Lower leg skin (tissue), 4 donors: ENCODE data around the gene SOX2. TPM values are rescaled to one million over a fixed set of nuclear protein-coding genes. Genes with fewer than 3 reads are reported as not detected.

Source experiments
- DNase-seq, 2 donors: peaks; one replicate each; pipeline ENCODE4 v3.0.0-alpha.2; 2019; ENCODE audit warnings: low spot score in 2 of 2
- H3K4me3 ChIP-seq: fragments of 200-600 bp; sonication (generic); 2 replicates; pipeline ENCODE4 v1.5.1; 2017; ENCODE audit warnings: mild to moderate bottlenecking, low read depth; ENCODE audit not compliant: poor library complexity, severe bottlenecking
- CTCF ChIP-seq, 3 donors: fragments of 450-650 bp; IDR thresholded peaks; one replicate each; pipeline ENCODE4 v1.5.1; 2016; ENCODE audit warnings: antibody characterized with exemption in 3 of 3, mild to moderate bottlenecking in 3 of 3, moderate library complexity in 2 of 3
- POLR2A ChIP-seq, 2 donors: fragments of 450-650 bp; IDR thresholded peaks; one replicate each; pipeline ENCODE4 v1.6.1; 2016 to 2017; ENCODE audit warnings: antibody characterized with exemption in 2 of 2, mild to moderate bottlenecking in 1 of 2, moderate library complexity in 1 of 2
- WGBS, 2 donors: methylation state at CpG; one replicate each; pipeline ENCODE4 v1.1.5; 2018; 5-methylcytosine and 5-hydroxymethylcytosine counted together
- intact Hi-C: fragments of 100-400 bp; cut with DNase I; formaldehyde crosslinking; loops from one replicate; pipeline ENCODE4 v1.15.0; 2023; ENCODE audit warnings: low total_unique reads
- total RNA-seq, 4 donors: library from RNA; depleted of rRNA; stranded (reverse); fragments of >200 nt; gene quantifications; one replicate each; pipeline ENCODE4 v1.1.0, GENCODE V29; 2016

Gene SOX2
- total RNA-seq, 4 donors from 2014 or later = 0.20 to 3.3 (median 1.1) TPM

DNA sequence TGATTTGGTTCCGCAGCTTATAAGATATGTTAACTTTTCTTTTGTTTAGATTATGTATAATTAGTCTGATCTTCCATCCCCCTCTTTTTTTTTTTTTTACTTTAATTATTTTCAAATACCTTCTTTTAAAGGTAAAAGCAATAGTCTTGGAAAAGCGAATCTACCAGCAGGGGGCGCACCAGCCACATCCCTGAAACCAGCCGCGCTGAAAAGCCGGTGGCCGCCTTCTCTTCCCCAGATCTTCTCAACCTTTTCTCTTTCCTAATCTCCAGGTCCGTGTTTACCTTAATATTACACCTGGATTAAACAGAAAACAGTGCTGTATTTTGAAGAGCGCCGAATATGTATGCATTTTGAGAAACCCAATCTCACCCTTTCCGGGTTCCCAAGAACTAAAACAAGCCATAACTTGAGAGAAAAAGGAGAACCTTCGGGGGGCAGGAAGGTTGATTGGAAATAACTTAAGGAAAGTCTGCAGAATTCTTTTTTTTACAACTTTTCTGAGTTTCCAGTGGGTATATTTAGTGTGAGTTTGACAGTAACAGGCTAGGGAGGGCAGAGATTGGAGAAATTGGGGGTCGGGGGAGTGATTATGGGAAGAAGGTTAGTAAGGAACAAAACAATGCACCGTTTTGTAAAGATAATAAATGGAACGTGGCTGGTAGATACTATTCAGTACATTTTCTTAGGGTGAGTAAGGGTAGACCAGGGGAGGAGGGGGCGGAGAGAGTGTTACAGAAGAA, 2.0 kb upstream of the SOX2 start:
- DNase-seq = peak in 1 of 2 donors; percentile 64
- intact Hi-C loops = loop anchor here (5.0 to 10.0 kb wide), 3 partner anchors 375 to 975 kb away; no protein-coding TSS in a partner anchor
- WGBS, 2 donors = 7 to 8% methylated on average over 16 of the region's 16 CpGs
- TF ChIP-seq CTCF (IDR thresholded peaks at IDR 0.05) = no peak
- no peak for TF ChIP-seq POLR2A (IDR thresholded peaks at IDR 0.05)
- H3K4me3 ChIP-seq = no peak overlapping the region

DNA sequence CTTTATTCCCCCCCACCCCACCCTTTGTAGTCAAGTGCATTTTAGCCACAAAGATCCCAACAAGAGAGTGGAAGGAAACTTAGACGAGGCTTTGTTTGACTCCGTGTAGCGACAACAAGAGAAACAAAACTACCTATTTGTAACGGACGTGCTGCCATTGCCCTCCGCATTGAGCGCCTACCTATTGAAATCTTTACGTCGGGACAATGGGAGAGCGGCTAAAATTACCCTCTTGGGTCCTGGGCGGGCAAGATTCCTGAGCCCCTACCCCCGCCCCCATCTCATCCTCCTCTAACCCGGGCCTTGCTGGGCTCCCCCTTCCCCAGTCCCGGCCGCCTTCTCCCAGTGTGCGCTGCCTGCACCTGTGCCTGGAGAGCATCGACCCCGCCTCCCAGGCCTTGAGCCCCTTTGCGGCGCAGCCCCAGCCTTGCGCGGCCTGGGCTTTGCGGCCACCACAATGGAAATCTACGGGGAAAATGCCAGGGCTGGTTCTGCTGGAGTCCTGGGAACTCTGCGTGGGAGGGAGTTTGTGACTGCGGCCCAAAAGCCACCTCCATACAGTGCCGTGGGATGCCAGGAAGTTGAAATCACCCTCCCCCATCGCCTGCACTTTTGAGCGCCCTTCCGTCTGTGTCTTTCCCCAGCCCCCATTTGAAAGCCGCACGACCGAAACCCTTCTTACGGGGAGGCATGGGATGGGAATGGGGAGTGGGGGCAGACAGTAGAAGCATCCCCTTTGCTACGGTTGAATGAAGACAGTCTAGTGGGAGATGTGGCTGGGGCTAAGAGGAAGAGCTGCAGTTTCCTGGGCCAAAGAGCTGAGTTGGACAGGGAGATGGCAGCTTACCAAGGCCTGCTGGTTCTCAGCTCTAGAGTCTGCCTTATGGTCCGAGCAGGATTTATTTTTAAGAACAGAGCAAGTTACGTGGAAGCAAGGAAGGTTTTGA, 1.1 kb upstream of the SOX2 start:
- intact Hi-C loops = loop anchor here (5.0 kb wide), 1 partner anchor 552 kb away; no protein-coding TSS in a partner anchor
- TF ChIP-seq POLR2A (IDR thresholded peaks at IDR 0.05) = no peak
- TF ChIP-seq CTCF (IDR thresholded peaks at IDR 0.05) = no peak
- WGBS, 2 donors = 9% methylated on average over 36 to 37 of the region's 37 CpGs
- no peak overlapping the region for H3K4me3 ChIP-seq
- no peak for DNase-seq

DNA sequence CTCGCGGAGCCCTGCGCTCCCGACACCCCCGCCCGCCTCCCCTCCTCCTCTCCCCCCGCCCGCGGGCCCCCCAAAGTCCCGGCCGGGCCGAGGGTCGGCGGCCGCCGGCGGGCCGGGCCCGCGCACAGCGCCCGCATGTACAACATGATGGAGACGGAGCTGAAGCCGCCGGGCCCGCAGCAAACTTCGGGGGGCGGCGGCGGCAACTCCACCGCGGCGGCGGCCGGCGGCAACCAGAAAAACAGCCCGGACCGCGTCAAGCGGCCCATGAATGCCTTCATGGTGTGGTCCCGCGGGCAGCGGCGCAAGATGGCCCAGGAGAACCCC, 464 bp downstream of the SOX2 start:
- 0 to 1% methylated on average over 15 to 28 of the region's 44 CpGs for WGBS, 2 donors
- H3K4me3 ChIP-seq = peak overlapping the region; percentile 12
- no peak for DNase-seq
- intact Hi-C loops = loop anchor here (5.0 kb wide), 1 partner anchor 550 kb away; no protein-coding TSS in a partner anchor
- TF ChIP-seq POLR2A (IDR thresholded peaks at IDR 0.05) = no peak
- no peak for TF ChIP-seq CTCF (IDR thresholded peaks at IDR 0.05)

- TF ChIP-seq CTCF (IDR thresholded peaks at IDR 0.05) (no peak), POLR2A (IDR thresholded peaks at IDR 0.05) (no peak)
- 6 to 10% methylated on average over 37 to 50 of the region's 65 CpGs for WGBS, 2 donors
- intact Hi-C loops = loop anchor here (5.0 kb wide), 1 partner anchor 550 kb away; no protein-coding TSS in a partner anchor
- H3K4me3 ChIP-seq = peak overlapping the region; percentile 12
- no peak for DNase-seq
These were observed 991 bp downstream of the SOX2 start for GRCh38 chr3:181712553-181713279.

DNA sequence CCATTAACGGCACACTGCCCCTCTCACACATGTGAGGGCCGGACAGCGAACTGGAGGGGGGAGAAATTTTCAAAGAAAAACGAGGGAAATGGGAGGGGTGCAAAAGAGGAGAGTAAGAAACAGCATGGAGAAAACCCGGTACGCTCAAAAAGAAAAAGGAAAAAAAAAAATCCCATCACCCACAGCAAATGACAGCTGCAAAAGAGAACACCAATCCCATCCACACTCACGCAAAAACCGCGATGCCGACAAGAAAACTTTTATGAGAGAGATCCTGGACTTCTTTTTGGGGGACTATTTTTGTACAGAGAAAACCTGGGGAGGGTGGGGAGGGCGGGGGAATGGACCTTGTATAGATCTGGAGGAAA, 1.5 kb downstream of the SOX2 start:
- no peak for DNase-seq
- 10 to 19% methylated on average over 11 of the region's 11 CpGs for WGBS, 2 donors
- TF ChIP-seq POLR2A (IDR thresholded peaks at IDR 0.05) (no peak), CTCF (IDR thresholded peaks at IDR 0.05) (no peak)
- H3K4me3 ChIP-seq = no peak overlapping the region
- intact Hi-C loops = loop anchor here (5.0 kb wide), 1 partner anchor 549 kb away; no protein-coding TSS in a partner anchor
